Stimulated activated CD8-positive, alpha-beta memory T cell treated with anti-CD3 and anti-CD28 coated beads, Interleukin-15, amount 100 ng/mL, for 24 hours (primary cell): ENCODE data around the gene MISP3.

Source experiments
- DNase-seq: peaks from one replicate; pipeline ENCODE4 v3.0.0-alpha.2; 2020; ENCODE audit warnings: low read depth

Gene MISP3

DNA sequence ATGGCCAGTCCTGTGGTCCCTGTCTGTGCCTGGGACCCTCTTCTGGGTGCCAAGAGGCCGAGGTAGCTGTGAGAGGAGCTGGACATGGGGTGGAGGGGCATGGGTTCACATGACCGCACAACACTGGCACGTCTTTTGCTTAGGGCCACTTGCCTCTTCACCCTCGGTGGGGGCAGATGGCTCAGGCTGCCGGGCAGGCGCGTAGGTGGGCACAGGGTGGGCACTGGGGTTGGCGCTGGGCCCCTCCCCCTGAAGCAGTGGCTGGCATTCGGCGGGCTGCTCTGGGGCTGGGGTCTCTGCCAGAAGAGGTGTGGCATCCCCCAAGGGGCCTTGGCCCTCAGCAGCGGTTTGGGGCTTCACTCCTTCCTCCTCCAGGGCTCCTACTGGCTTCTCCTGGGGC is 19.1 kb upstream of the MISP3 start:
- no peak for DNase-seq

DNA sequence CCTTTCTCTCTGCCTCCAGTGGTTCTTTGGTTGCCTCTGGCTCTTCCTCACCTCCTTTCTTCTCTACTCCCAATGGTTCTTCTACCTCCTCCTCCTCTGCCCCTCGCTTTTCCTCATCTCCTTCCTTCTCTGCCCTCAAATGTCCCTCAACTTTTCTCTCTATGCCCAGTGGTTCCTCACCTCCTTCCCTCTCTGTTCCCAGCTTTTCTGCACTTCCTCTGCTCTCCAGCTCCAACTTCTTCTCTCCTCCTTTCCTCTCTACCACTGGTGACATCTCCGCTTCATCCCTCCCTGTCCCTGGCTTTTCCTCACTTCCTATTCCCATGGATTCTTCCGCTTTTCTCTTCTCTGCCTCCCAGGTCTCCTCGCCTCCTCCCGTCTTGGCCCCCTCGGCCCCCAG is 18.5 kb upstream of the MISP3 start:
- no peak for DNase-seq

DNA sequence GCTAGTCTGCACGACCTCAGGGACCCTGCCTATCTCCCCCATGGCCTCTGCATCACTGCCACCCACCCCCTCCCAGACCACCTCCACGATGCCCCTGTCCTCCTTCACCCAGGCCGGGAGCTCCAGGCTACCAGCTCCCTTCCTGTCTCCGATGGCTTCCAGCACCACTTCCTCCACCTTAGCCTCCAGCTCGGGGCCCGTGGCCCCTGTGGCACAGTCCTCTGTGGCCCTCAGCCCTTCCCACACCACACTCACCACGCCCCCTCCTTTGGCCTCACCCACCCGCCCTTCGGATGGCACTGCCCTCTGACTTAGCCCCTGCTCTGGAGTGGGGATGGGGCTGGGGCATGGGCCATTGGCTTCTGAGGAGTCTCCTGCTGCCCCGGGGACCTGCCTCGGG is 17.9 kb upstream of the MISP3 start:
- DNase-seq, result no peak

DNA sequence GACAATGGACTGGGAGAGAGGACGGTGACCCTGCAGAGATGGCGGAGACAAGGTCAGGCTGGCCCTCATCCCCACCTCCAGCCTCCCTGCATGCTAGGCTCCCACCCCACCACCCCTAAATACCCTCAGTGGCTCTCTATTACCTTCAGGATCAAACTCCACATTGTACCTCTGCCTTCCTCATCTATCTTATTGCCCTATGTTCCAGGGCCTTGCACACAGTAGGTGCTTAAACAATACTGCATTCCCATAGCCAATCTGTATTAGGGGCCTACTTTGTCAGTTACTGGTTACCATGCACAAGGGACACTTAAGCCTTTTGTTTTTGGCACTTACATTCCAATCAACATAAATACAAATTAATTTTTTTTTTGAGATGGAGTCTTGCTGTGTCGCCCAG is 17.2 kb upstream of the MISP3 start:
- DNase-seq, result no peak

DNA sequence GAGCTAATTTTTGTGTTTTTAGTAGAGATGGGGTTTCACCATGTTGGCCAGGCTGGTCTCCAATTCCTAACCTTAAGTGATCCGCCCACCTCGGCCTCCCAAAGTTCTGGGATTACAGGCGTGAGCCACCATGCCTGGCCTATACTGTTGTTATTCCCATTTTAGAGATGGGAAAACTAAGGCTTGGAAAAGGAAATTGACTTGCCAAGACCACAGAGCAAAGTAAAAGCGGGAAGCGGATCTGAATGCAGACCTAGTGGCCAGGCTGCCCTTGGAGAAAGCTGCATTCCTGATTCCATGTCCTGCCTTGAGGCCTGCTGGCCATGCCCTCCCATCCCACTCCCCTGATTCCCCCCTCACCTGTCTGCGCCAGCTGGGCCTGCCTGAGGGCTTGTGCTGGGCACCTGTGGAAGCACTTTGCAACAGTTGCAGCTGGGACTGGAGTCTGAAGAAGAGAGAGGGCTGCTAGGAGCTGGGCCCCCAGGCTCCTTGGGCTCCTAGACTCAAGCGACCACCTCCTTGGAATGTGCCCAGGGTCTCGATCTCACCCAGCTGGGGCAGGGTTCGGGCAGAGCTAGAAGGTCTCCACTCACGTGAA is 16.4 kb upstream of the MISP3 start:
- DNase-seq, result no peak

DNA sequence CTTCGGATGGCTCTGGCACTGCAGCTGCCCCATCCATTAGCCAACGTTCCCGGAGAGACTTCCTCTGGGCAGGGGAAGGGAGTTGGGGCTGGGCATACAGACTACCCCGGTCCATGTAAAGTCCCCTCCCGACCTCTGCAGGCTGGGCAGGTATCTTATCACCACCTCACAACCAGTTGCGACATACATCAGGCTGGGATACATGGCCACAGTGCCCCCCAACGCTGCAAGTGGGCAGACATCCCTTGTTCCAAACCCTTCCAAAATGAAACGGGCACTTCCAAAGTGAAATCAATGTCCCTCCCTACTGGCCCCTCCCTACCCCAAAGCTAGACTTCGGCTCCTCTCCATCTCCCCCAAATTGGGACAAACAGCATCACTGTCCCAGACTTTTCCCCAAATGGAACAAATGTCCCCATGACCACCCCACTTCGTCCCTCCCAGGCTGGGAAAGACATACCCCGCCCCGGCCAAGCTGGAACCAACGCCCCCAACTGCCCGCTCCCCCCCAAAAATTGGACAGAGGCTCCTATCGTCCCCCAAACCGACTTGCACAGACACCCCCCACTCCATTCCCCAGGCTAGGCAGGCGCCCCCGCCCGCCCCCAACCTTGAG is 15.7 kb upstream of the MISP3 start:
- DNase-seq, result no peak

DNA sequence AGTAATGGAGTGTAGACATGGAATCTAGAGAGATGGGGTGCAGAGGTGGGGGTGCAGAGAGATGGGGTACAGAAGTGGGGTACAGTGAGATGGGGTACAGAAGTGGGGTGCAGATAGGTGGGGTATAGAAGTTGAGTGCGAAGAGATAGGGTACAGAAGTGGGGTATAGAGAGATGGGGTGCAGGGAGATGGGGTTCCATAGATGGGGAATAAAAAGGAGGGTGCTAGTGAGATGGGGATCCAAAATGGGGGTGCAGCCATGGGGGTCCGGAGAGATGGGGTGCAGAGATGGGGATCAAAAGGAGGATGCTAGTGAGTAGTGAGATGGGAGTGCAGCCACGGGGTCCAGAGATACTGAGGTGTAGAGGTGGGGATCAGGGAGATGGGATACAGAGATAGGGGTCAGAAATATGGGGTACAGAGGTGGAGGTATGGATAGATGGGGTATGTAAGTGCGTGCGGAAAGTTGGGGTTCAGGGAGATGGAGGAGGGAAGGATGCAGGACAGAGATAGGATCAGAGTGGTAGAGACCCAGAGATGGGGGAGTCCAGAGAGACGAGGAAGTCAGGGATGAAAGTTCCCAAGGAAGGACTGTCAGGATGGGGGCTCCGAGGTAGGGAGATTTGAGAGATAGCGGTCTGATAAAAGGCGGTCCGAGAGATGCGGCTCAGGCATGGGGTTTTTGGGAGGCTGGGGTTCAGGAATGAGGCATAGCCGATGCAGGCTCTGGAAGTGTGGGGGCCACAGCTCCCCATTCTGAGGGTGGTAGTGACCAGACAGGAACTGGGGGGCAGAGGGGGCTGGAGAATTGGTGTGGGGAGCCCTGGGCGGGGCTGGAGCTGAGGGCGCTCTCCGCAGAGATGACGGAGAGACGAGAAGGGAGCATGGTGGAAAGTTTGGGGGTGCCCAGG is 14.1 kb upstream of the MISP3 start:
- DNase-seq, result no peak

DNA sequence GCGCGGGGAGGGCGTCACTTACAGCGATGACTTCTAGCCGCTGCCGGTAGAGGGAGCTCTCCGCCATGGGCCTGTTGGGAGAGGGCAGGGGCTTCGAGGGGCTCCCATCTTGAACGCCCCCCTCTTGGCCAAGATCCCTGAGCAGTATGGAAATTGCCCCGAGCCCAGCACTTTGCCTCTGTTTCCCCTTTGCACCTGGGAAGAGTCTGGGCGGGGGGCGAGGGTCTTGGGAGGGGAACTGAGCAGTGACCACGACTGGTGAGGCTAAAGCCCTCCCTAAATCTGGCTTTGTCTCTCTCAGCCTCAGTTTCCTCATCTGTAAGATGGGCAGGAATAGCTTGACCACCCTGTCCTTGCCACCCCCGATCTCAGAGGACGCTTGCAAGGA is 13.5 kb upstream of the MISP3 start:
- DNase-seq, result peak; percentile 27

DNA sequence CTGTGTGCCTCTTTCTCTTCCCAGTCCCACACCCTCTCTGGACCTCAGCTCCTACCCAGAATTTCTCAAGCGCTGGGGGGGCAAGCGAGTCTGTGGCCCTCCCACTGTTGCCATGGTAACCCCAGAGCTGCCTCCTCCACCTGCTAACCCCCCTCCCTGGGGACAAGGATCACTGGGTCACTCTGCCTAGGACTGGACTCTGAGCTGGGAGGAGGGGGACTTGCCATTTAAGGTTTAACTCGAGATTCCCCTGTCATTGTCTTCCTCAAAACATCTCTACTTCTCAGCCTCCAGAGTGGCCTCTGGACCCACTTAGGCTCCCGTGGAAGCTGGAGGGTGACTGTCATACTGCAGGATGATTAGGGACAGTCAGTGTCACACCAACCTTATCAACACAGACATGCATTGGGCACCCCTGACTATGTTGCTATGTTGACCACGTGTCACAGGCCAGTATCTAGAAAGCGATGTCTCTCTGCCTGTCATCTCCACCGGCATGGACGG is 12.9 kb upstream of the MISP3 start:
- DNase-seq, result no peak

DNA sequence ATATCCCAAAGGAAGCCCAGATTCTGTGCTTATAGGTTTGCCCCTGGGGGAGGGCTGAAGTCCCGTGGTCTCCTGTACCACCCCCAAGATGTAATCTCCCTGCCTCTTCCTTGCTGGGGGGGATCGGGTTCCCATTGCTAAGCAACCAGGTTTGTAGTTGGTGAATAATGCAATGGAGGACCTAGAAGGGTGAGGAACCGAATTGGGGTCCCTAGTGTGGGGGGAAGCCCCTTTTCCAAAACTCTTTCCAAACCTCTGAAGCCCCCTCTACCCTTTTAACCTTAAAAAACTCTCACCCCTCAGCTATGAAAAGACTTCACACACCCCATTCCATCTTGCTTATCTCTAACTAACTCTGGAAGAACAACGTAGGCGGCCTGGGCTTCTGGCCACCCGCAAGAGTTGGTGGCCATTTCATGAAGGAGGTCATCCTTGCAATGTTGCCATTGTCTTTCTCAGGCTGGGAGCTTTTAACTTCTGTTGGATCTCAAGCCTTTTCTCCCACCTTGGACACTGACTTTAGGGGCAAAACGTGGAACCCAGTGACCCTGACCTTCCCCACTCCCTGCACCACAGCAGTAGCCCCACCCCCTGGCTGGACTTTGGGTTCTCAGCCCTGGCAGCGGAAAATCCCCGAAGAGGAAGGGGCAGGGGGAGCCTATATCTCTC is 11.4 kb upstream of the MISP3 start:
- no peak for DNase-seq

DNA sequence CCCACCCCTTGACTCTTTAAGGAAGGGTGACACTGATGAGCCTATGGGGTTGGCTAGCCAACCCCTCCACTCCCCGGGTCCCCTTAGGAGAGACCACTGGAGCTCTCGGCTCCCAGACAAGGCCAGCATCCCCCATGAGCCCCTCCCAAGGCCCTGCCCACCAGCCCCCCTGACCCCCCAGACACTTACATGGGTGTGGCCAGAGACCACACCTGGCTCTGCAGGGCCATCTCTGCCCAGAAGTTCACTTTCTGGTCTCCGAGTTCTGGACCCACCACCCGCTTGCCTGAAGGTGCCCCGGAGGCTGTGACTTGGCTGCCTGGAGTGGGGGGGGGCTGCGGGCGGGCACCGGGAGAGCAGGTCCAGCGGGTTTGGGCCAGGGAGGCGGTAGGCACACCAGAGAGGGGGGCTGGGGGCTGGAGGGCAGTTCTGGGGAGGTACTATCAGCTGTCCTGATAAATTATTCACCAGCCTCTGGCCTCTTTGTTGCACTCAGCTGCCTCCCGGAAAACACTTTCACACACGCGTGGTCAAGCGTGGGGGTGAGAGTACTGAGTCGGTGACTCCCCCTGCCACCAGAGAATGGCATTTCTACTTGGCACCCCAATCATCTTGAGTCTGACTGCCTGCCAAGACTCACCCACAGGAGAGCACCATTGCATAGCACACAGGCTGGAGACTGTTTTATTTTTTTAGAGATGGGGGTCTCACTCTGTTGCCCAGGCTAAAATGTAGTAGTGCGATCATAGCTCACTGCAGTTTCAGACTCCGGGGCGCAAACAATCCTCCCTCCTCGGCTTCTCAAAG is 10.6 kb upstream of the MISP3 start, which contains the start of gene PALM3:
TSS of gene PALM3 (minus strand) at position 326 of the 807 bp plus-strand sequence. CDS start at position 230, 96 bp downstream.
- no peak for DNase-seq

DNA sequence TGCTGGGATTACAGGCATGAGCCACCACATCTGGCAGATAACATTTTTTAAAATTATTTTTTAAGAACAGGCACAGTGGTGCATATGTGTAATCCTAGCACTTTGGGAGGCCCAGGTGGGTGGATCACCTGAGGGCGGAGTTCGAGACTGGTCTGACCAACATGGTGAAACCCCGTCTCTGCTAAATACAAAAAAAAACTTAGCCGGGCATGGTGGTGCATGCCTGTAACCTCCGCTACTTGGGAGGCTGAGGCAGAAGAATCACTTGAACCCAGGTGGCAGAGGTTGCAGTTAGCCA is 10.1 kb upstream of the MISP3 start:
- no peak for DNase-seq

DNA sequence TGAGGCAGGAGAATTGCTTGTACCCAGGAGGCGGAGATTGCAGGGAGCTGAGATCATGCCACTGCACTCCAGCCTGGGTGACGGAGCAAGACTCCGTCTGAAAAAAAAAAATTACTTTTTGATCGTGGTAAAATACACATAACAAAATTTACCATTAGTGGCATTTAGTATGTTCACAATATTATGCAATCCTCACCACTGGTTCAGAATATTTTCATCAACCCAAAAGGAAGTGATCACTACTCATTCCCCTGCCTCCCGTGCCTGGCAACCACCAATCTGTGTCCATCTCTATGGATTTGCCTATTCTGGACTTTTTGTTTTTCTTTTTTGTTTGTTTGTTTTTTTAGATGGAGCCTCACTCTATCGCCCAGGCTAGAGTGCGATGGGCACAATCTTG is 9.5 kb upstream of the MISP3 start:
- DNase-seq, result no peak

DNA sequence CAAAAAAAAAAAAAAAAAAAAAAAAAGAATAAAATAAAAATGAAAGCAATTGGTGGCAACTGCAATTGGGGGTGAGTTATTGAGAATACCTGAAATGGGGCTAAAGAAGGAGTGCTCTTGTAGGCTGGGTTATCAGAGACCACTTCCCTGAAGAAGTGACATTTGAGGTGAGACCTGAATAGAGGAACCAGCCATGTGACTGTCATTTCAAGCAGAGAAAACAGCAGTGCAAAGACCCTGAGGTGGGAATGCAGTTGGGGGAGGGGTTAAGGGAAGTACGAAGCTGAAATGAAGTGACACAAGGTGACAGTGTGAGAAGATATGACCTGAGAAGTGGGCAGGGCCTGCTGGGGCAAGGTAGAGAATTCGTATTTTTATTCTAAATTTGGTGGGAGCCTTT is 6.5 kb upstream of the MISP3 start:
- no peak for DNase-seq

DNA sequence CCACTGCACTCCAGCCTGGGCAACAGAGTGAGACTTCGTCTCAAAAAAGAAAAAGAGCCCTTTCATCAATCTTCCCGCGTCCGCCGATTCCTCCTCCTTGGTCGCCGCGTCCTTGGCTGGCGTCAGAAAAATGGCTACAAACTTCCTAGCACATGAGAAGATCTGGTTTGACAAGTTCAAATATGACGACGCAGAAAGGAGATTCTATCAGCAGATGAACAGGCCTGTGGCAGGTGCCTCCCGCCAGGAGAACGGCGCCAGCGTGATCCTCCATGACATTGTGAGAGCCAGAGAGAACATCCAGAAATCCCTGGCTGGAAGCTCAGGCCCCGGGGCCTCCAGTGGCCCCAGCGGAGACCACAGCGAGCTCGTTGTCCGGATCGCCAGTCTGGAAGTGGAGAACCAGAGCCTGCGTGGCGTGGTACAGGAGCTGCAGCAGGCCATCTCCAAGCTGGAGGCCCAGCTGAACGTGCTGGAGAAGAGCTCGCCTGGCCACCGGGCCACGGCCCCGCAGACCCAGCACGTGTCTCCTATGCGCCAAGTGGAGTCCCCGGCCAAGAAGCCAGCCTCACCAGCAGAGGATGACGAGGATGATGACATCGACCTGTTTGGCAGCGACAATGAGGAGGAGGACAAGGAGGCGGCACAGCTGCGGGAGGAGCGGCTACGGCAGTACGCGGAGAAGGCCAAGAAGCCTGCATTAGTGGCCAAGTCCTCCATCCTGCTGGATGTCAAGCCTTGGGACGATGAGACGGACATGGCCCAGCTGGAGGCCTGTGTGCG is 2.1 kb upstream of the MISP3 start:
- no peak for DNase-seq

DNA sequence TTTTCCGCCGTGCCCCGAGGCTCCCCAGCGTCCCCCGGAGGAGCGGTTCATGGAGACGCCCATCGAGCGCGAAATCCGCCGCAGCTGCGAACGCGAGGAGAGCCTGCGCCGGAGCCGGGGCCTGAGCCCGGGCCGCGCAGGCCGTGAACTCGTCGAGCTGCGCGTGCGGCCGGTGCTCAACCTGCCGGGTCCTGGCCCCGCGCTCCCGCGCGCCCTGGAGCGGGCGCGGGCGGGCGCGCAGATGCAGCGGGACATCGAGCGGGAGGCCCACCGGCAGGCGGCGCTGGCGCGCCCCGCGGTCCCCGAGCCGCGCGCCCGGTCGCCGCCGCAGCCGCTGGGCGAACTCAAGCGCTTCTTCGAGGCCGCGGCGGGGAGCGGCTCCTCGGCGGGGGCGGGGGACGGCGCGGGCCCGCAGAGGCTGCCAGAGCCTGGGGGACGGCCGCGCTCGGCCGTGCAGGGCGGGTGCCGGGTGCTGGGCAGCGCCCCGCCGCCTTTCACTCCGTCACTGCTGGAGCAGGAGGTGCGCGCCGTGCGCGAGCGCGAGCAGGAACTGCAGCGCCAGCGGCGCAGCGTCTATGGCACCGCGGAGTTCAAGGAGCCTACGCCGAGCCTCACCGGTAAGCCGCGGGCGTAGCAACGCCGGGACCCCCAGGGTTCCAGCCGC is 807 bp downstream of the MISP3 start:
- peak; percentile 55 for DNase-seq

DNA sequence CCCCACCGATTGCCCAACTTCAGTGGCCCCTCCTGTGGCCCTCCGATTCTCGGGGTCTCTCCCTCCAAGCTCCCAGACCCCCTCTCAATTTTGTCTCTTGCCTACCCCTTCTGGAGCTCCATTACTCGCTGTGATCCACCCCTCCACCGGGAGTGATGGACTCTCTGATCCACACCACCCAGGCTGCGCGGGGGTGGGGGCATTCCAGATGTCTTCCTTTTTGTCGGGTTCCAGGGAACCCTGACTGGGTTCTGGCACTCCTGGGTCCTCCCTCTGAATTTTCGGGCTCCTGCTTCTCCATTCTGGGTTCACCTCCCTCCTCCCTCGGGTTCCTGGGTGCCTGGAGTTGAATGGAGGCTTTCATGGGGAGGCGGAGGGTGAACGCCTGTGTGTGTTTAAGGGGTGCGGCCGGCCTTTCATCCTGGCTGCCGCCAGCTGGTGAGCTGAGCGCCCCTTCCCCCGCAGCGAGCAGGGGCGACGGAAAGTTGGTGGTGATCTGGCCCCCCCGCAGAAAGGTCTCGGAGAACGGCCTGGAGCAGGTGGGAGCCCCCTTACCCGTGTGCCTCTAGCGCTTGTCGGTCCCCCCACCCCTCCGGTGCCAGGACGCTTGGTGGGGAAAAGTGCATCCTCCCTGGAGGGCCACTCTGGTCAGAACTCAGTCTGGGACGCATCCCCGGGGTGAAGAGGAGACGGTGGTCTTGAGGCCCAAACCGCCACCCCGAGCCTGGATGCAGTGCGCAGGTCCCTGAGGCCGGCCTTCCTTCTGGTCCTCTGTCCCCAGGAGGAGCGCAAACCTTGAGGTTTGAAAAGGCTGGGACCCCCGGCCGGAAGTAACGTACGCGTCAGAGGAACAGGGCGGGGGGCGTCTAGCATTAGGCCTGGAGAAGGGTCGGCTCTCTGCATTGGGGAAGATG is 1.6 kb downstream of the MISP3 start:
- DNase-seq, result no peak

DNA sequence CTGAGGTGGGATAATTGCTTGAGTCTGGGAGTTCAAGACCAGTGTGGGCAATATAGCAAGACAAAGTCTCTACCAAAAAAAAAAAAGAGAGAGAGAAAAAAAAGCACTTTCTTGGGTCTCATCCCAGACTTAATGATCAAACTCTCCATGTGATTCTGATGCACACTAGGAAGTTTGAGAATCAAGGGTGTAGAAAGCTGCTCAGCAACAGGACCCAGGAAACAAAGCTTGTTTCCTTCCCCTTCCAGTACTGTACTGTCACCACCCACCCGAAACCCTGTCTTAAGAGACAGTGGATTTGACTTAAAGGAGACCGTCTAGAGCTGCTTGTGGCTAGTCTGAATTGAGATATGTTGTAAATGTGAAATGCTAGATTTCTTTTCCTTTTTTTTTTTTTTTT is 5.8 kb downstream of the MISP3 start:
- DNase-seq, result no peak
